HepG2 (cell line): ENCODE data around the gene KRT3. TPM values are rescaled to one million over a fixed set of nuclear protein-coding genes. Genes with fewer than 3 reads are reported as not detected.

Experiments
- ATAC-seq: fragments of 200-7000 bp; cut with Tn5 transposase; 3 replicates; pipeline ENCODE4 v1.9.1; 2020; ENCODE audit warnings: mild to moderate bottlenecking, moderate library complexity
- BruUV-seq: library from RNA; stranded (reverse); fragments of 400-500 nt; replicated peaks from 2 replicates; lab custom pipeline; 2021; lab: Mats Ljungman, UMichigan
- CTCF ChIA-PET: fragments of 300-600 bp; formaldehyde crosslinking; extraction: SDS; loops from one replicate; lab custom pipeline; 2021; ENCODE audit warnings: low total read pairs, inconsistent platforms, low intra/inter-chr PET ratio; lab: Yijun Ruan, JAX
- POLR2A ChIA-PET: fragments of 350-600 bp; sonication (Branson Sonifier 250); formaldehyde crosslinking; loops from one replicate; lab custom pipeline; 2020; ENCODE audit warnings: antibody characterized with exemption, inconsistent platforms; lab: Yijun Ruan, JAX
- DNase-seq: peaks from one replicate; pipeline ENCODE4 v3.0.0-alpha.2; 2015; ENCODE audit warnings: low spot score
- FAIRE-seq: peaks from 3 replicates; lab custom pipeline; 2011; peaks lifted over from hg19 to GRCh38; lab: Jason Lieb, UNC
- H2AFZ ChIP-seq: one replicate; pipeline ENCODE4 v1.6.1; 2011; ENCODE audit warnings: low read length, inconsistent platforms
- H3K27ac ChIP-seq: fragments of 300-600 bp; 3 replicates; pipeline ENCODE4 v1.8.0; 2011; ENCODE audit warnings: mixed run types, mild to moderate bottlenecking, mixed read lengths, low read length, inconsistent platforms; ENCODE audit not compliant: insufficient read depth; ENCODE audit errors: extremely low read length
- H3K27me3 ChIP-seq, 2 experiments: fragments of 200-600 bp in 1 of 2; 2 replicates in 1 of 2; 3 replicates in 1 of 2; pipeline versions ENCODE4 v1.6.0 to v1.8.0; 2011; ENCODE audit warnings: low read length in 2 of 2, mild to moderate bottlenecking in 2 of 2, moderate library complexity in 2 of 2, inconsistent platforms in 1 of 2; ENCODE audit not compliant: insufficient read depth in 2 of 2, control insufficient read depth in 1 of 2
- H3K36me3 ChIP-seq, 2 experiments: fragments of 200-600 bp in 1 of 2; replicated peaks in 1 of 2; 2 replicates in 1 of 2; 3 replicates in 1 of 2; pipeline versions ENCODE4 v1.5.1 to v1.8.0; 2011; ENCODE audit warnings: low read length in 2 of 2, inconsistent platforms in 1 of 2; ENCODE audit not compliant: insufficient read depth in 2 of 2, control insufficient read depth in 1 of 2
- H3K4me1 ChIP-seq: 2 replicates; pipeline ENCODE4 v1.5.1; 2012; ENCODE audit warnings: low read length, inconsistent platforms; ENCODE audit not compliant: insufficient read depth
- H3K4me2 ChIP-seq: 2 replicates; pipeline ENCODE4 v1.6.0; 2011; ENCODE audit warnings: low read depth, low read length, inconsistent platforms
- H3K4me3 ChIP-seq, 3 experiments: fragments of 200-600 bp in 1 of 3; sonication (generic), shearing (Covaris generic) in 1 of 3; replicated peaks in 1 of 3; 2 replicates each; pipeline ENCODE4 v1.5.1; 2011 to 2016; ENCODE audit warnings: low read length in 3 of 3, inconsistent platforms in 2 of 3, low read depth in 2 of 3, mild to moderate bottlenecking in 2 of 3, control low read depth in 1 of 3, mixed read lengths in 1 of 3; ENCODE audit not compliant: insufficient read depth in 1 of 3
- H3K79me2 ChIP-seq: one replicate; pipeline ENCODE4 v1.6.1; 2011; ENCODE audit warnings: low read length, inconsistent platforms; ENCODE audit not compliant: insufficient read depth
- H3K9ac ChIP-seq: 2 replicates; pipeline ENCODE4 v1.6.0; 2011; ENCODE audit warnings: mild to moderate bottlenecking, low read depth, low read length, inconsistent platforms; ENCODE audit not compliant: insufficient read depth
- H3K9me3 ChIP-seq: 2 replicates; pipeline ENCODE4 v1.5.1; 2012; ENCODE audit warnings: mild to moderate bottlenecking, low read length
- H4K20me1 ChIP-seq: 2 replicates; pipeline ENCODE4 v1.6.0; 2011; ENCODE audit warnings: inconsistent platforms, mild to moderate bottlenecking, low read length, moderate library complexity; ENCODE audit not compliant: insufficient read depth
- ARNT ChIP-seq: fragments of 450-650 bp; IDR thresholded peaks from 2 replicates; pipeline ENCODE4 v1.6.1; 2017
- JUNB ChIP-seq: sonication (generic); formaldehyde crosslinking; IDR thresholded peaks from 2 replicates; pipeline ENCODE4 v1.8.0; 2022; ENCODE audit warnings: missing genetic modification reagents, mild to moderate bottlenecking, borderline replicate concordance
- KDM1A ChIP-seq: IDR thresholded peaks from 2 replicates; pipeline ENCODE4 v1.6.1; 2016; ENCODE audit warnings: missing compliant biosample characterization
- KLF12 ChIP-seq: sonication (generic); formaldehyde crosslinking; IDR thresholded peaks from 2 replicates; pipeline ENCODE4 v1.4.0; 2020; ENCODE audit warnings: missing genetic modification reagents, borderline replicate concordance
- MATR3 ChIP-seq: sonication (generic); formaldehyde crosslinking; IDR thresholded peaks from 2 replicates; pipeline ENCODE4 v1.4.0; 2020; ENCODE audit warnings: missing genetic modification reagents
- SUZ12 ChIP-seq: fragments of 150-350 bp; IDR thresholded peaks from 2 replicates; pipeline ENCODE4 v1.6.1; 2014; ENCODE audit warnings: low read depth, low read length
- ZNF598 ChIP-seq: sonication (generic); formaldehyde crosslinking; IDR thresholded peaks from 2 replicates; pipeline ENCODE4 v1.5.1; 2020; ENCODE audit warnings: mild to moderate bottlenecking, missing genetic modification reagents, borderline replicate concordance
- WGBS: methylation state at CpG from one replicate; pipeline ENCODE4 v1.1.6; 2017; ENCODE audit warnings: low lambda C conversion rate; 5-methylcytosine and 5-hydroxymethylcytosine counted together
- in situ Hi-C: cut with HindIII; loops from 2 replicates; pipeline ENCODE4 v1.10.0; 2017; ENCODE audit warnings: low pct_unique_long_range_greater_than_20kb; ENCODE audit not compliant: extremely low pct_ligation_motif_present
- intact Hi-C: fragments of 100-400 bp; cut with micrococcal nuclease; formaldehyde crosslinking; loops from one replicate; pipeline ENCODE4 v1.10.0; 2022; ENCODE audit not compliant: unreplicated experiment
- polyA plus RNA-seq, 8 experiments: library from polyadenylated mRNA; depleted of rRNA in 3 of 8; stranded (reverse) in 7 of 8; unstranded in 1 of 8; fragments of >200 nt; fragmentation: Illumina TruSeq in 4 of 8; extraction: Trizol in 4 of 8; gene quantifications; 2 replicates each; pipeline versions ENCODE4 v1.2.1 to v1.2.3, GENCODE V29; 2011 to 2016; ENCODE audit warnings: low read depth in 4 of 8, missing spikeins in 1 of 8, mixed read lengths in 1 of 8; ENCODE audit not compliant: insufficient read depth in 1 of 8
- total RNA-seq, 5 experiments: library from RNA; depleted of rRNA; stranded (reverse); fragments of >200 nt; fragmentation: Illumina TruSeq; extraction: Trizol; gene quantifications; 2 replicates each; pipeline ENCODE4 v1.2.3, GENCODE V29; 2016; ENCODE audit warnings: low read depth in 1 of 5
- TF ChIP-seq, protein P1 (sequence below): sonication (generic); formaldehyde crosslinking; IDR thresholded peaks from 2 replicates; pipeline ENCODE4 v1.4.0; 2020; ENCODE audit warnings: missing genetic modification reagents

KRT3 gene
- total and polyA plus RNA-seq, 2 of the 13 experiments (the other 11 are each of a cell fraction or from before 2014, with no cell fraction given) = not detected

DNA sequence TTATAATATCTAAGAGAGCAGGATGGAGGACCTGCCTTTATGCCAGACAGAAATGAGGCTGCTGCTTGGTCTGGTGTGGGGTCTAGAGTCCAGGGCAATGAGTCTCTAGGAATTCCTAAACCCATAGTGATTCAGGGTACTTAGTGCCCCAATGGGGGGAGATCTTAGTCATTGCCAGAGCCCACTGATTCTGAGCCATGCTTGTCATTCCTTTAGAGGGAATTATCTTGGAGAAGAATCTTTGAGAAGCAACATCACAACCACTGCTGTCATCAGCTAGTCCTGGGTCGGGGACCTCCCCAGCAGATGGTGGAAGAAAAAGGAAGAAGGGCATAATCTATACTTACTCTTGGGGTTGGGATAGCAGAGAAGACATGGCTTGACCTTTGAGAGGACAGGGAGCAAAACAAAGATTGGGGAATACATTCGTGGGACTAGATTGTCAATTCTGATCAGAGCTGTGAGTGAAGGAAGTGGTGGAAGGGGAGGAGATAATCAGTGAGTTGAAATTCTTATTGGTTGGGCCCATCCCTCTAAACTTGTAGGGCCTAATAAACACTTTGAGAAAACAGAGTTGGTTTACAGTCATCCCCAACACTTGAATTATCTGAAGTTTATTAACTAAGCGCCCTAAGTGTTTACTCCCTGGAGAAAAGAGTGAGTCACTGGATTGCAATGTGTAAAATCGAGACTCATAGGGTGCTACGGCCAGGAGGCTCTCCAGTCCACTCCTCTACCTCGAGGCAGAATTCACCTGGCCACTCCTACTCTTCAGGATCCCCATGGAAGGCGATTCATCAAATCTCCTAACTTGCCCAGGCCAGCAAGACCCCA lies 3.0 kb upstream of the KRT3 start:
- Histone ChIP-seq H3K36me3 (no peaks in the 10 kb centered on the region), H3K9ac (no peak overlapping the region), H2AFZ (no peak overlapping the region), H3K4me2 (no peak overlapping the region), H3K79me2 (no peaks in the 10 kb centered on the region), H4K20me1 (no peaks in the 10 kb centered on the region), H3K27ac (no peak overlapping the region), H3K27me3 (peaks cover 0 to 4% of the 10 kb centered on the region in 2 experiments; a peak in 2 of 5 replicates), H3K9me3 (no peaks in the 10 kb centered on the region), H3K4me3 (no peak overlapping the region), H3K4me1 (no peaks in the 10 kb centered on the region)
- CTCF ChIA-PET = no interaction called here
- FAIRE-seq = no peak
- in situ Hi-C loops (no loop called here), intact Hi-C loops (no loop called here)
- DNase-seq = no peak
- no TSS peak for BruUV-seq
- POLR2A ChIA-PET = no interaction called here
- no peak for ATAC-seq
- no peak for TF ChIP-seq JUNB (CRISPR knock-in tag)
- no peak for TF ChIP-seq ZNF598
- TF ChIP-seq KDM1A (CRISPR knock-in tag) = no peak
- TF ChIP-seq, protein P1, sequence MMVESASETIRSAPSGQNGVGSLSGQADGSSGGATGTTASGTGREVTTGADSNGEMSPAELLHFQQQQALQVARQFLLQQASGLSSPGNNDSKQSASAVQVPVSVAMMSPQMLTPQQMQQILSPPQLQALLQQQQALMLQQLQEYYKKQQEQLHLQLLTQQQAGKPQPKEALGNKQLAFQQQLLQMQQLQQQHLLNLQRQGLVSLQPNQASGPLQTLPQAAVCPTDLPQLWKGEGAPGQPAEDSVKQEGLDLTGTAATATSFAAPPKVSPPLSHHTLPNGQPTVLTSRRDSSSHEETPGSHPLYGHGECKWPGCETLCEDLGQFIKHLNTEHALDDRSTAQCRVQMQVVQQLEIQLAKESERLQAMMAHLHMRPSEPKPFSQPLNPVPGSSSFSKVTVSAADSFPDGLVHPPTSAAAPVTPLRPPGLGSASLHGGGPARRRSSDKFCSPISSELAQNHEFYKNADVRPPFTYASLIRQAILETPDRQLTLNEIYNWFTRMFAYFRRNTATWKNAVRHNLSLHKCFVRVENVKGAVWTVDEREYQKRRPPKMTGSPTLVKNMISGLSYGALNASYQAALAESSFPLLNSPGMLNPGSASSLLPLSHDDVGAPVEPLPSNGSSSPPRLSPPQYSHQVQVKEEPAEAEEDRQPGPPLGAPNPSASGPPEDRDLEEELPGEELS (CRISPR knock-in tag) = no peak
- no peak for TF ChIP-seq MATR3 (CRISPR knock-in tag)
- no peak for TF ChIP-seq SUZ12
- TF ChIP-seq ARNT = no peak
- TF ChIP-seq KLF12 (CRISPR knock-in tag) = no peak
- TF ChIP-seq, all 625 proteins: peak for 0
- WGBS = 2% methylated on average over 7 of the region's 7 CpGs
